Muscle of leg (tissue), 11 donors: ENCODE results near the gene SP140. TPM values are rescaled to one million over a fixed set of nuclear protein-coding genes. Genes with fewer than 3 reads are reported as not detected.
A peak's percentile ranks its signal among the peaks of the same experiment; 100 is the strongest.

Experiments used
- DNase-seq: peaks from one replicate; pipeline ENCODE4 v3.0.0; 2013
- H3K27ac ChIP-seq: one replicate; pipeline ENCODE4 v1.5.1; 2013; ENCODE audit warnings: mild to moderate bottlenecking, low read length, control low read depth
- H3K27me3 ChIP-seq: one replicate; pipeline ENCODE4 v1.6.1; 2013; ENCODE audit warnings: low read length; ENCODE audit not compliant: control insufficient read depth, insufficient read depth
- H3K36me3 ChIP-seq: one replicate; pipeline ENCODE4 v1.6.1; 2013; ENCODE audit warnings: low read length; ENCODE audit not compliant: control insufficient read depth, insufficient read depth
- H3K4me1 ChIP-seq: one replicate; pipeline ENCODE4 v1.6.1; 2013; ENCODE audit warnings: low read length; ENCODE audit not compliant: control insufficient read depth, insufficient read depth
- H3K4me3 ChIP-seq: one replicate; pipeline ENCODE4 v1.5.1; 2013; ENCODE audit warnings: low read length, control low read depth
- H3K9me3 ChIP-seq: replicated peaks from 2 replicates; pipeline ENCODE4 v1.6.1; 2013; ENCODE audit warnings: low read depth, low read length; ENCODE audit not compliant: control insufficient read depth
- WGBS: methylation state at CpG from one replicate; pipeline ENCODE4 v1.1.5; 2013; ENCODE audit warnings: missing lambda C conversion rate; ENCODE audit not compliant: insufficient coverage; 5-methylcytosine and 5-hydroxymethylcytosine counted together
- polyA plus RNA-seq, 8 donors: library from polyadenylated mRNA; unstranded; fragments of 120-200 nt; gene quantifications; one replicate each; pipeline versions ENCODE4 v1.2.1 to v1.2.3, GENCODE V29; 2013; ENCODE audit warnings: inconsistent platforms in 1 of 8, low replicate concordance in 1 of 8; ENCODE audit not compliant: insufficient read length in 8 of 8, insufficient read depth in 1 of 8
- total RNA-seq: library from RNA; stranded (reverse); fragments of 120-200 nt; gene quantifications from one replicate; pipeline ENCODE4 v1.2.4, GENCODE V29; 2013

Gene SP140
- total and polyA plus RNA-seq, 9 donors, result 0.22 to 1.5 (median 0.67) TPM

DNA sequence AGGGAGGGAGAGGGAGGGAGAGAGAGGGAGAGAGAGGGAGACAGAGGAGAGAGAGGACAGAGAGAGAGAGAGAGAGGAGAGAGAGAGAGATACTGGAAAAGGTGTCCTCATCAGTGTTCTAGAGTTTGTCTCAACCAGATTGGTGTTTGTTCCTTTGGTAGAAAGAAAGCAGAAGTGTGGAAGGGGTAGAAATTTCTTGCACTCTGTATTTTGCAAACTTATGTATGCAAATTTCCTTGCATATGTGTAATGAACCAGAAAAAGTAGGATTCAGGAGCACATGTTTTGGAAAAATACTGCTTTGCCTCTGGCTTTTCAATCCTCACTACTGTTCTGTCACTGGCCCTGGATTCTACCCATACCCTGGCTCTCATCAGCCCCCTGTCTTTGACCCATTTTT is 1.1 kb upstream of the SP140 start:
- Histone ChIP-seq H3K36me3 (no peaks in the 10 kb centered on the region), H3K9me3 (no peaks in the 10 kb centered on the region), H3K27ac (no peak overlapping the region), H3K4me1 (peaks cover 5% of the 10 kb centered on the region), H3K27me3 (no peaks in the 10 kb centered on the region), H3K4me3 (no peak overlapping the region)
- DNase-seq, result no peak

GRCh38 chr2:230226051-230226551 is 565 bp downstream of the SP140 start:
- peak; percentile 15 for DNase-seq
- Histone ChIP-seq H3K9me3 (no peaks in the 10 kb centered on the region), H3K36me3 (no peaks in the 10 kb centered on the region), H3K4me3 (no peak overlapping the region), H3K27ac (no peak overlapping the region), H3K4me1 (no peaks in the 10 kb centered on the region), H3K27me3 (no peaks in the 10 kb centered on the region)
- WGBS, result 89% methylated on average over 2 of the region's 4 CpGs

- no CpG with 5 or more reads among the region's 3 CpGs for WGBS
- no peak for DNase-seq
- H3K9me3 ChIP-seq, result no peaks in the 10 kb centered on the region
- H3K36me3 ChIP-seq, result no peaks in the 10 kb centered on the region
- H3K27me3 ChIP-seq, result no peaks in the 10 kb centered on the region
- H3K27ac ChIP-seq, result no peak overlapping the region
- H3K4me1 ChIP-seq, result no peaks in the 10 kb centered on the region
- no peak overlapping the region for H3K4me3 ChIP-seq
Observed at GRCh38 chr2:230227216-230227615, 1.7 kb downstream of the SP140 start.

DNA sequence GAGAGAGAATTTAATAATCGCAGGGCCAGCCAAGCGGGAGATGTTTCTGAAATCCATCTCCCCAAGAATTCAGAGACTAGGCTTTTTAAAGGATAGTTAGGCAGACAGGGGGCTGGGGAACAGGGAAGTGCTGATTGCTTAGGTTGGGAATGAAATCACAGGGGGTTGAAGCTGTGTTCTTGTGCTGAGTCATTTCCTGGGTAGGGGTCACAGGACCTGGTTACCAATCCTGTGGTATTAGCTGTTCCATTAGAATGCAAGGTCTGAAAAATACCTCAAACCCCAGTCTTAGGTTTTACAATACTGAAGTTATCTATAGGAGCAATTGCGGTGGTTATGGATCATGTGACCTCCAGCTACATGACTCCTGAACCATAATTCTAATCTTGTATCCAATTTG is 4.6 kb downstream of the SP140 start:
- no peak overlapping the region for H3K4me3 ChIP-seq
- WGBS, result no CpG with 5 or more reads among the region's 3 CpGs
- no peak for DNase-seq
- H3K9me3 ChIP-seq, result no peaks in the 10 kb centered on the region
- no peaks in the 10 kb centered on the region for H3K4me1 ChIP-seq
- H3K27ac ChIP-seq, result no peak overlapping the region
- no peaks in the 10 kb centered on the region for H3K36me3 ChIP-seq
- no peaks in the 10 kb centered on the region for H3K27me3 ChIP-seq

DNA sequence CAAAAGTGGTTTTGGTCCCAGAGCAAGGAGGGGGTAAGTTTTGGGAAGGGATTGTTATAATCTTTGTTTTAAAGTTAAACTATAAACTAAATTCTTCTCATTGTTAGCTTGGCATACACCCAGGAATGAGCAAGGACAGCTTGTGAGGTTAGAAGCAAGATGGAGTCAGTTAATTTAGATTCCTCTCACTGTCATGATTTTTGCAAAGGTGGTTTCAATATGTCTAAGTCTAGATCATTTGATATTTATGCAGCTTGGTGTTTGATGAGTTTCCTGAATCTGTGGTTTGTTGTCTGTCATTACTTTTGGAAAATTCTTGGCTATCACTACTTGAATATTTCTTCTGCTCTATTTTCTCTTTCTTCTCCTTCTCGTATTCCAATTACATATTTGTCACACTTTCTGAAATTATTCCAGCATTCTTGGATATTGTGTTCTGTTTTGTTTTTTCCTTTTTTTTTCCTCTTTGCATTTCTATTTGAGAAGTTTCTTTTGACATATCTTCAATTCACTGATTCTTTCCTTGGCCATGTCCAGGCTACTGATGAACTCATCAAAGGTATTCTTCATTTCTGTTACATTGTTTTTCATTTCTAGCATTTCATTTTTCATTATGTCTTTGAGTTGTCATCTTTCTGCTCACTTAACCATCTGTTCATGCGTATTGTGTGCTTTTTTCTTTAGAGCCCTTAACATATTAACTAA is 5.1 kb downstream of the SP140 start:
- H3K27ac ChIP-seq, result no peak overlapping the region
- no peaks in the 10 kb centered on the region for H3K4me1 ChIP-seq
- no peak overlapping the region for H3K4me3 ChIP-seq
- no peaks in the 10 kb centered on the region for H3K36me3 ChIP-seq
- H3K27me3 ChIP-seq, result no peaks in the 10 kb centered on the region
- WGBS, result no CpG with 5 or more reads among the region's 2 CpGs
- H3K9me3 ChIP-seq, result no peaks in the 10 kb centered on the region
- DNase-seq, result no peak

DNA sequence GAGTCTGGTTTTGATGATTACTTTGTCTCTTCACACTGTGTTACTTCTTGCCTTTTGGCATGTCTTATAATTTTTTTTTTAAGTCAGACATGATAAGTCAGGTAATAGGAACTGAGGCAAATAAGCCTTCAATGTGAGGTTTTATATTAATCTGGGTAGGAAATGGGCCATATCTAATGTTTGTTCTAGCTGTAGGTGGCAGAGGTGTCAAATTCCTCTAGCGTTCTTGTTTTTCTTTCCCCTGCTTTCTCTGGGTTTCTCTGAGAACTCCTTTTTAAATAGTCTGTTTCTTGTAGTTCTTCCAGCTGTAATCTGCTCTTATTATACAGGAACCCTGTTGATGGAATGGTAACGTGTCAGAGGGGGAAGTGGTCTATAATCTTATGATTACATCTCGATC is 5.7 kb downstream of the SP140 start:
- H3K36me3 ChIP-seq, result no peaks in the 10 kb centered on the region
- no CpG with 5 or more reads among the region's 3 CpGs for WGBS
- H3K27ac ChIP-seq, result no peak overlapping the region
- H3K27me3 ChIP-seq, result no peaks in the 10 kb centered on the region
- H3K4me3 ChIP-seq, result no peak overlapping the region
- H3K4me1 ChIP-seq, result no peaks in the 10 kb centered on the region
- H3K9me3 ChIP-seq, result no peaks in the 10 kb centered on the region
- no peak for DNase-seq

DNA sequence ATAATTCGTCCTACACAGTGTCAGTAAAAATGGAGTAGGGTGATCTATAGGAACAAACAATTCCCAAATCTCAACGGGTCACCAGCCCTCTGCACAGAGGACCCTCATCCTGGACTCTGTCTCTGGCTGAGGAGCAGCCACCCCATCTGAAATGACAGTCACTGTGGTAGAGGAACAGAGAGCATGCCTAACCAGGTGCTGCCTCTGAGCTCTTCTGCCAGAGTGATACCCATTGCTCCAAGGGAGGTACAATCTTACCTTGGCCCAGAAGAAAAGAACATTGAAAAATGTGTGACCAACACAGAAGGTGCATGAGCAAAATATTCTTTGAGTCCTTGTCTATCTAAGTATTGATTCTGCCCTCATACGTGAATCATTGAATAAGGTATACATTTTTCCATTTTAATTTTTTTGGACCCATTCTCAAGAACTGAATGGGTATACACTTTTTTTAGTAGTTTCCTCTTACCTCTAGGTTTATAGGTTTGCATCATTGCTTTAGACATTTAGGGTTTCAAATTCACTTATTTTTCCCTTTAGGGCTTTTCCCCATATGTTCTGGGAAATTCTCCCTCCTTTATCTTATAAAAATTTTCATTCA is 8.7 kb downstream of the SP140 start:
- H3K27me3 ChIP-seq, result no peaks in the 10 kb centered on the region
- H3K4me1 ChIP-seq, result no peaks in the 10 kb centered on the region
- no peak overlapping the region for H3K4me3 ChIP-seq
- no peaks in the 10 kb centered on the region for H3K36me3 ChIP-seq
- no CpG with 5 or more reads among the region's 3 CpGs for WGBS
- H3K9me3 ChIP-seq, result no peaks in the 10 kb centered on the region
- DNase-seq, result no peak
- no peak overlapping the region for H3K27ac ChIP-seq

- H3K4me1 ChIP-seq, result no peaks in the 10 kb centered on the region
- no peaks in the 10 kb centered on the region for H3K36me3 ChIP-seq
- 67% methylated on average over 1 of the region's 3 CpGs for WGBS
- H3K9me3 ChIP-seq, result no peaks in the 10 kb centered on the region
- no peak overlapping the region for H3K27ac ChIP-seq
- H3K27me3 ChIP-seq, result no peaks in the 10 kb centered on the region
- H3K4me3 ChIP-seq, result no peak overlapping the region
- no peak for DNase-seq
Observed at GRCh38 chr2:230234845-230235244, 9.3 kb downstream of the SP140 start.

DNA sequence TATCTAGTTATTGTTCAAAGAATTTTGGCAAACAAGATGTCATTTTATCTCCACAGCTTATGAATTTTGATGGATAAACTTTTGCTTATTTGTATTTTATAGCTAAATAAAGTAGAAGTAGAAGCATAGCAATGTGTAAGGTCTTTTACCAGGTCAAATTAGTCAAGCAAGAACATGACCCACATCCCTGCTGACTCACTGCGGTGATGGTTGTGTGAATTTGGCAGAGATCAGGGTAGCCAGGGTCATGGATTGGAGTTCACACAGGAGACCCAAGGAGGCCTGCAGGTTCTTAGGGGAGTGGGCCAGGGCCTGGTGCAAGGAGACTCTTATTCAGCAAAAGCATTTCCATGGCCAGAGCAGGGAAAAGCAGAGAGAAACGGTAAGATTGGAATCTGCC is 18.7 kb downstream of the SP140 start:
- 91% methylated on average over 2 of the region's 2 CpGs for WGBS

DNA sequence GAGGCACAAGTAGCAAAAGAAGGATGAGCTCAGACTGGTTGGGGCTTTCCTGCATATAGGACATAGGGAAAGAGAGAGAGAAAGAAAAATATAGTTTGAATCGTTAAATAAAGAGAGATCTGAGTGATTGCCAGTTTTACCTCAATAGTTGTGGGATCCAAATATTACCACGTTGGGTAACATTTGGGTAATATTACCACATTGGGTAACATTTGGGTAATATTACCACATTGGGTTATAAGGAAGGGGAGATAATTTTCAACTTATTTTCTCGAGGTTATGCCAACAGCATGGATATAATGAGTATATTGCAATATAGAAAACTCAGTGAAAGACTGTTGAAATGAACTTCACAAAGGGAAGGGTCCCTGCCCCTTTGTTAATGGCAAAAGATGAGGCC is 20.7 kb downstream of the SP140 start:
- no peak overlapping the region for H3K27ac ChIP-seq
- no peak for DNase-seq
- H3K4me1 ChIP-seq, result no peaks in the 10 kb centered on the region
- H3K4me3 ChIP-seq, result no peak overlapping the region
- WGBS, result no CpG with 5 or more reads among the region's 3 CpGs
- H3K9me3 ChIP-seq, result no peaks in the 10 kb centered on the region
- no peaks in the 10 kb centered on the region for H3K27me3 ChIP-seq
- no peaks in the 10 kb centered on the region for H3K36me3 ChIP-seq

More for the DNA sequence above, 18.7 kb downstream of the SP140 start:
- Histone ChIP-seq H3K4me3 (no peak overlapping the region), H3K36me3 (no peaks in the 10 kb centered on the region), H3K4me1 (no peaks in the 10 kb centered on the region), H3K9me3 (no peaks in the 10 kb centered on the region), H3K27ac (no peak overlapping the region), H3K27me3 (no peaks in the 10 kb centered on the region)
- DNase-seq, result no peak
